Head of caudate nucleus (tissue), 42 donors: Measurements from ENCODE around the gene KXD1.
"Not testable (repeated sequence)": the region's sequence is repeated elsewhere in the genome, so short reads cannot be mapped to it uniquely, and the experiment has no call there.

Experiments
- DNase-seq, 42 donors: peaks; one replicate each; pipeline versions ENCODE4 v3.0.0 to v3.0.0-alpha.2; 2020 to 2021; ENCODE audit warnings: mixed read lengths in 7 of 42
- intact Hi-C: fragments of 100-400 bp; cut with DNase I; formaldehyde crosslinking; loops from one replicate; pipeline ENCODE4 v1.15.0; 2022

Gene KXD1

DNA sequence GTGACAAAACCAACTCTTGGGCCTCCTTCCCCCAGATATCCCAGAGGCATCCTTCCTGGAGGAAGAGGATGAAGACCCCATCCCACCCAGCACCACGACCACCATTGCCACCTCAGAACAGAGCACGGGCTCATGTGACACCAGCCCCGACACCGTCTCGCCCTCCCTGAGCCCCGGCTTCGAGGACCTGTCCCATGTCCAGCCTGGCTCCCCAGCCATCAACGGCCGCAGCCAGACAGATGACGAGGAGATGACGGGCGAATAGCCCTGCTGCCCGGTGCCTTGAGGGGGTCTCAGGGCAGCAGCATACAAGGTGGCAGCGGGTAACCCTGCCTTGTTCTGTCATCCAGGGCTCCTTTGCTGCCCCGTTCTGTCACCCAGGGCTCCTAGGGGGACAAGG lies 10.7 kb downstream of the KXD1 start:
- intact Hi-C loops, result no loop called here
- DNase-seq, result no peak

DNA sequence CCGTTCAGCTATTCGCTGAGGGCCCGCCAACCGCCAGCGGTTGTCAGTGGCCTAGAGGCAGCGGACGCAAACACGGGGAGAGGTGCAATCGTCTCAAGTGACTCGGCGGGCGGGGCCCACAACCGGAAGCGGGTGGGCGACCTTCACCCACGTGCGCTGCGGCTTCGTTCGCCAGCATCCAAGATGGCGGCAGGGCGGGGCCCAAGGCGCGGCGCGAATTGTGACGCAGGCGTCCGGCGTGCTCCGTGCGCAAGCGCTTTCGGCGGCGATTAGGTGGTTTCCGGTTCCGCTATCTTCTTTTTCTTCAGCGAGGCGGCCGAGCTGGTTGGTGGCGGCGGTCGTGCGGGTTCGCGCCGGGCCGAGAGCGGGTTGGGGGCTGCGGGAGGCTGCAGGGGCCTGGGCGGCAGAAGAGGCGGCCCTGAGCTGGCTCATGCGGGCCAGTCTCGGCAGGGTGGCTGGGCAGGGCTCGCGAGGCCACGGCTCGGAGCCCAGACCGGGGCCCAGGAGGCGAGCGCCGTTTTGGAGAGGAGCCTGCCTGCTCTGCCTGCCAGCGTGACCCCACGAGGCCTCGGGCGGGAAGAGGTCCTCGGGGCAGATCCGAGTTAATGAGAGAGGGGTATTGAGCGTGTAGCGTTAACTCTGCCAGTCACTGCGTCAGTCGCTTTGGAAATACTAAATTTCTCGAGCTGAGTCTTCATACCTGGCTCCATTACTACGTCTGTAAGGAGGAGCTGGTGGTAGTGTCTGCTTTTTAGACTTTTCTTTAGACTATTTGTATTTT lies 14.1 kb downstream of the KXD1 start, which contains the start of gene UBA52:
TSS of gene UBA52 (plus strand) at position 294 of the 781 bp plus-strand sequence. CDS start 1,444 bp downstream, outside the sequence.
- DNase-seq, result peak; percentile 93 to 99 (median 97)
- intact Hi-C loops, result no loop called here

DNA sequence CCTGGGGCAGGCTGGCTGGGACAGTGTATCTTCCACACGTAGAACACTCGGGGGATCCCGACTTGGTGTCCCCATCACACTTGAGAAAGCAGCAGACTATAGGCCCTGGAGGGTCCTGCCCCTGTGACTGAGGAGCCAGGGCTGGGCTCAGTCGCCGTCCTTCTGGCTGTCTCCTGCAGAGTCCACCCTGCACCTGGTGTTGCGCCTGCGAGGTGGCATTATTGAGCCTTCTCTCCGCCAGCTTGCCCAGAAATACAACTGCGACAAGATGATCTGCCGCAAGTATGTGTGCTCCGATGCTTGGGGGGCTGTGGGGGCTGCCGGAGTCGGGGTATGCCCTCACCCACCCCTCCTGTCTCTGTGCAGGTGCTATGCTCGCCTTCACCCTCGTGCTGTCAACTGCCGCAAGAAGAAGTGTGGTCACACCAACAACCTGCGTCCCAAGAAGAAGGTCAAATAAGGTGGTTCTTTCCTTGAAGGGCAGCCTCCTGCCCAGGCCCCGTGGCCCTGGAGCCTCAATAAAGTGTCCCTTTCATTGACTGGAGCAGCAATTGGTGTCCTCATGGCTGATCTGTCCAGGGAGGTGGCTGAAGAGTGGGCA lies 17.1 kb downstream of the KXD1 start:
- no peak for DNase-seq
- intact Hi-C loops, result no loop called here

DNA sequence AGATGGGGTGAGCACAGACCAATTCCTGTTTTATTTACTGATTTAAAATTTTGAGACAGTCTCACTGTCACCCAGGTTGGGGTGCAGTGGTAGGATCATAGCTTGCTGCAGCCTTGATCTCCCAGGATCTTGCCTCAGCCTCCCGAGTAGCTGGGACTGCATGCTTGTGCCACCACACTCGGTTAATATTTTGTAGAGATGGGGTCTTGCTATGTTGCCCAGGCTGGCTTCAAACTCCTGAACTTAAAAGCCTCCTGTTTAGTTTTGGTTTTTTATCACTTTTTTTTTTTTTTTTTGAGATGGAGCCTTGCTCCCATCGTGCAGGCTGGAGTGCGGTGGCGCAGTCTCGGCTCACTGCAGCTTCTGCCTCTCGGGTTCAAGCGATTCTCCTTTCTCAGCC lies 18.7 kb downstream of the KXD1 start:
- intact Hi-C loops, result no loop called here
- DNase-seq, result no peak

DNA sequence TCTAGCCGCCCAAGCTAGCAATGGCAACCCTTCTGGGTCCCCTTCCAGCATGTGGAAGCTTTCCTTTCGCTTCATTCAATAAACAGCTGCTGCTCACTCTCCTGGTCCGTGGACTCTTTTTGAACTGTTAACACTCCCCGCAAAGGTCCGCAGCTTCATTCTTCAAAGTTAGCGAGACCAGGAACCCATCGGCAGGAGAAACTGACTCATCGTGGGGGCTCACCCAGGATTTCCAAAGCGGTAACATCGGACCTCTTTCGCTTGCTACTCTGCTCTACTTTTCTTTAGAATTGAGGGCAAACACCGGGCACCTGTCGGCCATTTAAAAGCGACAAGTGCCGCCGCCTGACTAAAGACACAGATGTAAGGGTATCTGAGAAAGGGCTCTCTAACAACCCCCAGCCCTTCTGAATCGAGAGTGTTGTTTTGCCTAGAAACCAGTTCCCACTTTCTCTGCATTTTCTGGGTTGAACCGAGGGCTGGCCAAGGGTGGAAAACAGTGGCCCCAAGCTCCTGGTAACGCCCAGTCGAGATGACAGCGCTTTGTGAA lies 19.8 kb downstream of the KXD1 start:
- intact Hi-C loops, result no loop called here
- no peak for DNase-seq

DNA sequence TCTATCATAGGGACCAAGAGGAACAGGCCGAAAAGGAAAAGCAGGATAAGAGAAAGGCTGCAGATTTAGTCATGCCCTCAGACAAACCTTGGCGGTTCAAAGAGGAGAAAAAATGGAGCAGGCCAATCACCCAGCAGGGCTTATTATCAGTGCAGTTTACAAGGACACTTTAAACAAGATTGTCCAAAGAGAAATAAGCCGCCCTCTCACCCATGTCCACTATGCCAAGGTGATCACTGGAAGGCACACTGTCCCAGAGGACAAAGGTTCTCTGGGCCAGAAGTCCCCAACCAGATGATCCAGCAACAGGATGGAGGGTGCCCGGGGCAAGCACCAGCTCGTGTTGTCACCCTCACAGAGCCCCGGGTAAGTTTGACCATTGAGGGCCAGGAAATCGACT lies 22.6 kb downstream of the KXD1 start:
- DNase-seq, result no peak
- intact Hi-C loops, result loop anchor here (10.0 kb wide), 1 partner anchor 106 kb away; no protein-coding TSS in a partner anchor

DNA sequence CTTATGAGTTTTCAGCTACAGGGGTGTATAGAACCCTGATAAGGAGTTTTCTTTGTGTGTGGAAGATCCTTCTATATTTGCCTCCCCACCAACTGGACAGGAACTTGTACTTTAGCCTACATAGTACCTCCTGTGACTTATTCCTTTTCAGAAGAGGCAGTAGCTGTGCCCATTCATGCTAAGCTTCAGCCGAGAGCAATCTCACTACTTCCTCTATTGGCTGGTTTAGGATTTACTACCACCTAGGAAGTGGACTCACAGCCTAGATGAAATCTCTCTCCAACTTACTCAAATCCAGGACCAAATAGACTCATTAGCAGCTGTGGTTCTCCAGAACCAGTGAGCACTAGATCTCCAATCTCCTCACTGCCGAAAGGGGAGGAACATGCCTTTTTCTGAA lies 28.6 kb downstream of the KXD1 start:
- no peak for DNase-seq
- intact Hi-C loops, result loop anchor here (10.0 kb wide), 1 partner anchor 112 kb away; no protein-coding TSS in a partner anchor

DNA sequence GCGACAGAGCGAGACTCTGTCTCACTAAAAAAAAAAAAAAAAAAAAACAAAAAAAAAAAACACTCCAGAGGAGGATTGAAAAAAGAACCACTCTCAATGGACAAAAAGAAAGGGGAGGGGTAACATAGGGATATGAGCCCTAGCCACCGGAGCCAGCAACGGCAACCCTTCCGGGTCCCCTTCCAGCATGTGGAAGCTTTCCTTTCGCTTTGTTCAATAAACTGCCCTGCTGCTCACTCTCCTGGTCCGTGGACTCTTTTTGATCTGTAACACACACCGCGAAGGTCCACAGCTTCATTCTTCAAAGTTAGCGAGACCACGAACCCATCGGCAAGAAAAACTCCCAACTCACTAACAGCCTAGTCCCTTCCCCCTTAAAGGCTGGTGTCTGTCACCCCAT lies 29.9 kb downstream of the KXD1 start:
- intact Hi-C loops, result loop anchor here (10.0 kb wide), 1 partner anchor 113 kb away; no protein-coding TSS in a partner anchor

DNA sequence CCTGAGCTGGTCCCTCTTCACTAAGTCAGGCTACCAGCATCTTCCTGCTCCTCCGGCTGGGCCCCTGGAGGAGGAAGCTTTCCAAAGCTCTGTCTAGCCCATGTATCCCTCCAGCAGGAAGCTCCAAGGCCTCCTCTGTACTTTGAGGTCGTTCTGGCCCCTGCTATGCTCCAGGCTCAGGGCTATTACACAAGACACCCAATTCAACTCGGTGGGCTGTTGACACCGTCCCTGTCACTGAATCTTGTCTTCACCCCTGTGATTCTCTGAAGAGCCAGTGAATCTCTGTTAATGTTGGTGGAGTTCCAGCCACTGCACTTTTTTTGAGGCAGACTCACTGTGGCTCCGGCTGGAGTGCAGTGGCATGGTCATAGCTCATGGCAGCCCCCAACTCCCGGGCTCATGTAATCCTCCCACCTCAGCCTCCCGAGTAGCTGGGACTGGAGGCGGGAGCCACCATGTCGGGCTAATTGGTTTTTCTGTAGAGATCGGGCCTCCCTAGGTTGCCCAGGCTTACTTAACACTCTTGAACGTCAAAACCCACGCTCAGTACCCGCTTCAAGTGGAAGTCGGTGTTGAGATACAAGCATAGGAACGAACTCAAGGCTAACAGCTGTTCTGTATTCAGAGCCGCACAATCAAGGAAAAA lies 30.4 kb downstream of the KXD1 start:
- intact Hi-C loops, result loop anchor here (10.0 kb wide), 1 partner anchor 113 kb away; no protein-coding TSS in a partner anchor
- peak in 2 of 42 donors; percentile 9 to 37 for DNase-seq

More for the DNA sequence above, 29.9 kb downstream of the KXD1 start:
- no peak for DNase-seq

DNA sequence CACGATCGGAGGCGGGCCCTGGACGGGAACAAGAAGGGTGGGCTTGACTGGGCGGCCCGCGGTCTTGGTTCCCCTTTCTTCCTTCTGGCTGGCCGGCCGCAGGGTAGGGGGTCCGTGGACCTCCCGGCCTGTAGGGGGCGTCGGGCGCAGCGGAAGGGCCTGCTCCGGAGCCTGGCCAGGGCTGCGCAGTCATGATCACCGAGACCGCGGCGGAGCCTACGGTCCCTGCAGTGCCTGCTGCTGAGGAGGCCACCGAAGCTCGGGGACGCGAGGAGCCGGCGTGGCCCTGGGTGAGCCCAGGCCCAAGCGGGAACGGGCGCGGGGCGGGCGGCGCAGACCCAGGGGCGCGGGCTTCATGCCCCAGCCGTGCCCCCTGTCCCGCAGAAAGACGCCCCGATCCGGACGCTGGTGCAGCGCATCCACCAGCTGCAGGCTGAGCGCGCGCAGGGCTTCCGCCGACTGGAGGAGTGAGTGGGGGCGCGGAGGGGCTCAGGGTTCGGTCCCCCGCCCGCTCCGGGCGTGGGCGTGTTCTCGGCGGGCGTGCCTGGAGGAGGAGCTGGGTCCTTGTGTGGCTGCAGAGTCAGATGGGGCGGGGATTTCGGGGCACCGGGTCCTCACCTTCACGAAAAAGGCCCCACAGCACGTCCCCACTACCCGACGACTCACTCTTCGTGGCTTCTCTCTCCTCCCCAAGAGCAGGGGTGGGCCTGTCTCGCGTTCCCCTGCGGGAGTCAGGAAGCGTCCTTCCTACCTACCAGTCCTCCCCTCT lies 31.1 kb downstream of the KXD1 start, which contains the start of gene REX1BD:
TSS of gene REX1BD (plus strand) at position 188 of the 769 bp plus-strand sequence. CDS start at position 192, 4 bp downstream.
- peak; percentile 46 to 92 (median 85) for DNase-seq
- intact Hi-C loops, result loop anchor here (10.0 kb wide), 1 partner anchor 114 kb away; no protein-coding TSS in a partner anchor

DNA sequence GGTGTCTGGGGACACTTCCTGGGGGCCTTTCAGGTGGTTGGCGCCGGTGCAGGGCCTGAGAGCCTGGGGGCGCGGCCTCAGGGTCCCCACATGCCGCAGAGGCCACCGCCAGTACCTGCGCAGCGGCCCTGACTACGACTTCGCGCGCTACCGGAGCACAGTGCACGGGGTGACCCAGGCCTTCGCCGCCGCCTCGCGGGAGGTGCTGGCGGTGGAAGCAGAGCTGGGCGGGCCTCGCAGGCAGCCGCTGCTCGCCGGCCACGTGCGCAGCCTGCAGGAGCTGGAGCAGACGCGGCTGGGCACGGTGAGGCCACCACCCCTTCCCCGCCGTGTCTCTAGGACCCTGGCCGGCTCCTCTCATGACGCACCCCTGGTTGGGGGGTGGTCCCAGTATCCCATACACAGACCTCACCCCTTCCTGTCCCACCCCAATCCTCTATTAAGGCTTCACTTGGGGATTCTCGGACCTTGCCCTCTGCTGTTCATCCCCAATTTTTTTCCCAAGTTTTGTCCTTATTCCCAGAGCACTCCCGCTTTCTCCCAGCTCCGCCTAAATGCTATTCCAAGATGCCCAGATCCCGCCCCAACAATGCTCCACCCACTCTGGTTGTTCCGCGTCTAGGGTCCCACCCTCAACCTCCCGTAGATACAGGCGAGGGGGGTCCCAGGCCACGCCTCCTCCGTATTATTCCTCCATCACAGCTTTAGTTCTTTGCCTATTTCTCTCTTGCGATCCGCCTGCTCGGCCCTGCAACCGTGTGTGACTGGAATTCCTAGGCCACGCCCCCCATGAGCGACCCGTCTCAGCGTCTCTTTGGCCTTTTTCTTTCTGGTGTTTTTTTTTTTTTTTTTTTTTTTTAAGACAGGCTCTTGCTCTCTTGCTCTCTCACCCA lies 32.0 kb downstream of the KXD1 start:
- intact Hi-C loops, result loop anchor here (2.0 to 10.0 kb wide), 2 partner anchors 115 to 259 kb away; no protein-coding TSS in a partner anchor
- DNase-seq, result peak in 38 of 42 donors; percentile 34 to 79 (median 60)

DNA sequence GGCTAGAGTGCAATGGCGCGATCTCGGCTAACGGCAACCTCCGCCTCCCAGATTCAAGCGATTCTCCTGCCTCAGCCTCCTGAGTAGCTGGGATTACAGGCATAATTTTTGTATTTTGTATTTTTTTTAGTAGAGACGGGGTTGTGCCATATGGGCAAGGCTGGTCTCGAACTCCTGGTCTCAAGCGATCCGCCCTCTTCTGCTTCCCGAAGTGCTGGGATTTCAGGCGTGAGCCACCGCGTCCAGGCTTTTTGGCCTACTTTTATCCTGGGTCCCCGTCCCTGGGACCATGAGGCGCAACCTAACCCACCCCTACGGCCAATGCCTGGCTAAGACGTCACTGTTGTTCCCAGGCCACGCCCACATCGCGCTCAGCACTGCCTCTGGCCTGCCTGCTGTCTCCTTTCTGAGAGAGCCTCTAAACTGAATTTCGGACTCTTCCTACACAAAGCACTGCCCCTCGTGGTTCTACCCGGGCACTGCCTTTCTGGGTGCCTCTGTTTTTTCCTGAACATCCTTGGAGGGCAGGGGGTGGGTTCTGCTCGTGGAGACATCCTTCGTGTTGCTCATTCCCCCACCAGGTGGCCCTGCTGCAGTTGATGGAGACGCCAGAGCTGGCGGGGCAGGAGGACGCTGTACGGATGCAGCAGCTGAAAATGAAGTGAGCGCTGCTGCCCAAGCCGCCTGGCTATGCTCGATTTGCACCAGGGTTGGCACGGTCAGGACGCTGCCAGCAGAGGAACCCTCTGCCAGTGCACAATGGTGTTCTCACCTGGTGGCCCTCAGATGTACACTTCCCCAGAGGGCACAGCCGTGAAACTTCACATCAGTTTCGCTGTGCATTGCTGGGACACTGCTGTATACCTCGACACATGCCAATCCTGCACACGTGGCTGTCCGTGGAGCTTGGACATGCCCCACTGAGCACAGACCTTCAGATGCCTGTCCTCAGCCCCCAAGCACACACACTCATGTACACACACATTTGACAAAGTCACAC lies 32.9 kb downstream of the KXD1 start:
- DNase-seq, result peak; percentile 76 to 92 (median 85)
- intact Hi-C loops, result loop anchor here (2.0 kb wide), 1 partner anchor 258 kb away; no protein-coding TSS in a partner anchor

DNA sequence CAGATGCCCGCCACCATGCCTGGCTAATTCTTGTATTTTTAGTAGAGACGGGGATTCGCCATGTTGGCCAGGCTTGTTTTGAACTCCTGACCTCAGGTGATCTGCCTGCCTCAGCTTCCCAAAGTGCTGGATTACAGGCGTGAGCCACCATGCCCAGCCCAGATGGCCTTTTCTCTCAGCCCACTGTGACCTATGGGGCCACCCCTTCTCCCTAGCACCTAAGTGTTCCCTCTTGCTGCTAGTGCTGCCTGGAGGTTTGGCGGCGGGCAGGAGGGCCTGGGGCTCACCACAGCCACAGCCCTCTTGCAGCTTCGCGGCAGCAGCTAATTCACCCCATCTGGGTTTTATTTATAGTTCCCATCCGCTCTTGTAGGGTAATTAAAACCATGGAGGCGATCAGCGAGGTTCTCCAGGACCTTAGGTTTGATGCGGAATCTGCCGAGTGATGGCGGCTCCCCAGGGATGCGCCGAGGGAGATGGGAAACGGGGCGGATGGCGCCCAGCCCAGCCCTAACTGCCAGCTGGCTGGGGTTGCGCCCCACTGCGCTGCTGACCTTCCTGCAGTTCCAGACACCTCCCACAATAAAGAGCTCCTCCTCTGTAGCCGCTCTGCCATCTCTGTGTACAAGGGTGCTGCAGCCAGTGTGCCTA lies 34.2 kb downstream of the KXD1 start:
- DNase-seq, result no peak
- intact Hi-C loops, result loop anchor here (2.0 kb wide), 1 partner anchor 257 kb away; no protein-coding TSS in a partner anchor

DNA sequence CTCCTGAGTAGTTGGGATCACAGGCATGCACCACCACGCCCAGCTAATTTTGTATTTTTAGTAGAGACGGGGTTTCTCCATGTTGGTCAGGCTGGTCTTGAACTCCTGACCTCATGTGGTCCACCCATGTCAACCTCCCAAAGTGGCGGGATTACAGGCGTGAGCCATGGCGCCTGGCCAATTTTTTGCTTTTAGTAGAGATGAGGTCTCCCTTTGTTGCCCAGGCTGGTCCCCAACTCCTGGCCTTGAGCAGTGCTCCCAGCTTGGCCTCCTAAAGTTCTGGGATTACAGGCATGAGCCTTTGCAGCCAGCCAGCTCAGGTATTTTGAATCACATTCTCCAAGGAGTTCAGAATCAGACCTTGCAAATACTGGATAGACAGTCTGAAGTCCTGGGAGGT lies 35.1 kb downstream of the KXD1 start:
- intact Hi-C loops, result not testable (repeated sequence)

DNA sequence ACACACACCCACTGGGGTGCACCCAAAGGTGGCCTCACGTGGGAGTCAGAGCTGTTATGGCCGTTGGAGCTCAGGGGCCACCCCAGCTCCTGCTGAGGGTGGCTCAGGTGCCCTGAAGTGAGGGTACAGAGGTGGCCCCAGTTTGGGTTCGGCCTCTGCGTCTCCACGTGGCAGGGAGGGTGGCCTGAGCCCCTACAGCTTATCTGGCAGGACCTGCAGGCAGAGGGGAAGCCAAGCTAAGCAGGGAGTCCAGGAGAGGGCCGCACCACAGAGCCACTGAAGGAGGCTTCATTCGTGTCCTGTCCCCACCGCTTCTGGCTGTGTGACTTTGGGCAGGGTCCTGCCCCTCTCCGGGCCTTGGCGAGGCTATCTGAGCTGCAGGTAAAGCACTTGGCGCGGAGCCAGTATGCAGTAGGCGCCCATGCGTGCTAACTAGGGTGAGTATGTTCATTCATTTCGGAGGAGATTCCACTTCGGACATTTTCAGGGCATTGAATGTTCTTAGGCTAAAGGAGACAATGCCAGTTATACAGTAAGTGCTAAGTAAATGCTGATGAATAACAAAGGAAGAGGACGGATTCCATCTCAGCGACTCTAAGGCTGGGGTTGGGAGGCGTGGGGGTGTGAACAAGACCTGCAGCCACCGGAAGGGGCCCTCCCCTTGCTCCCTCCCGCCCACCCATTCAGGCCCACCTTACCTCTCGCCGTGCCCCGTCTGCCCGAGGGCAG lies 35.9 kb downstream of the KXD1 start:
- intact Hi-C loops, result no loop called here
- DNase-seq, result no peak

More for the DNA sequence above, 35.1 kb downstream of the KXD1 start:
- DNase-seq, result not testable (repeated sequence)
